ENCODE measurements around the gene HSPB7. TPM values are rescaled to one million over a fixed set of nuclear protein-coding genes. Genes with fewer than 3 reads are reported as not detected.
"Not testable (repeated sequence)": the region's sequence is repeated elsewhere in the genome, so short reads cannot be mapped to it uniquely, and the experiment has no call there.

Gene HSPB7
- total RNA-seq, 1 experiment from 2014 or later, result not detected

GRCh38 chr1:16005597-16005996 lies 12.2 kb downstream of the HSPB7 start:
- no peak overlapping the region for H2BK20ac ChIP-seq (ENCODE audit: low read depth, low read length, poor library complexity, severe bottlenecking)
- no peak overlapping the region for H2BK5ac ChIP-seq (ENCODE audit: insufficient read length, low read length)
- H3T11ph ChIP-seq (ENCODE audit: low read length), result no peak overlapping the region
- no peak overlapping the region for H3K14ac ChIP-seq (ENCODE audit: insufficient read depth, low read length)
- no peak overlapping the region for H2BK12ac ChIP-seq (ENCODE audit: insufficient read length, low read depth, low read length)
- TF ChIP-seq CTCF (conservative IDR thresholded peaks at IDR 0.05), result no peak
- H3K79me1 ChIP-seq (ENCODE audit: insufficient read depth, low read depth, low read length, poor library complexity, severe bottlenecking), result no peaks in the 10 kb centered on the region
- H2BK120ac ChIP-seq (ENCODE audit: low read depth, low read length, poor library complexity, severe bottlenecking), result no peak overlapping the region
- H4K5ac ChIP-seq (ENCODE audit: insufficient read length, low read depth, low read length), result no peak overlapping the region
- H3K4me1 Mint-ChIP-seq, result peaks cover 7 to 10% of the 10 kb centered on the region in 2 experiments; a peak in 1 of 4 replicates
- no peaks in the 10 kb centered on the region for H3K79me2 ChIP-seq (ENCODE audit: insufficient read depth, low read length)
- no peak overlapping the region for H3K27ac ChIP-seq (ENCODE audit: insufficient read length, low read depth, low read length)
- H3K36me3 Mint-ChIP-seq (ENCODE audit: insufficient read depth in 1 of 3, low read depth in 3 of 3), result no peaks in the 10 kb centered on the region
- no peak overlapping the region for H3K27ac Mint-ChIP-seq
- H3K4me2 ChIP-seq (ENCODE audit: insufficient read depth, insufficient read length, low read length), result no peak overlapping the region
- no peak overlapping the region for H3K4me3 Mint-ChIP-seq
- H3K4ac ChIP-seq (ENCODE audit: low read depth, low read length), result no peak overlapping the region
- H3K56ac ChIP-seq (ENCODE audit: insufficient read length, low read depth, low read length), result no peak overlapping the region
- H3K18ac ChIP-seq (ENCODE audit: insufficient read length, low read depth, low read length), result no peak overlapping the region
- no peak overlapping the region for H2BK15ac ChIP-seq (ENCODE audit: low read depth, low read length)
- H2AK5ac ChIP-seq (ENCODE audit: insufficient read length, low read length), result no peak overlapping the region
- H3K23ac ChIP-seq (ENCODE audit: insufficient read length, low read depth, low read length), result no peak overlapping the region
- H3K9me3 Mint-ChIP-seq, result no peaks in the 10 kb centered on the region
- H3K23me2 ChIP-seq (ENCODE audit: insufficient read length, low read depth, low read length, poor library complexity, severe bottlenecking), result no peaks in the 10 kb centered on the region
- no peak overlapping the region for H4K8ac ChIP-seq (replicated peaks; ENCODE audit: insufficient read length, low read depth, low read length)
- H3K9me3 ChIP-seq (ENCODE audit: control insufficient read depth, low read depth, low read length), result no peaks in the 10 kb centered on the region
- H4K91ac ChIP-seq (ENCODE audit: insufficient read length, low read depth, low read length), result no peak overlapping the region
- no peaks in the 10 kb centered on the region for H3K4me1 ChIP-seq (ENCODE audit: insufficient read depth, low read length)
- no peak overlapping the region for H2AFZ ChIP-seq (ENCODE audit: low read length)
- H3K27me3 Mint-ChIP-seq (ENCODE audit: low read depth), result peaks cover 27% of the 10 kb centered on the region
- no peak for DNase-seq
- H3K27me3 ChIP-seq (ENCODE audit: insufficient read depth, low read length), result no peaks in the 10 kb centered on the region
- WGBS (ENCODE audit: extremely low coverage, insufficient read length, low lambda C conversion rate), result no CpG with 5 or more reads among the region's 5 CpGs
- no peaks in the 10 kb centered on the region for H4K20me1 ChIP-seq (ENCODE audit: control insufficient read depth, insufficient read depth, insufficient read length)
- no peak overlapping the region for H3K9ac ChIP-seq (ENCODE audit: extremely low read depth, insufficient read length, low read length)

DNA sequence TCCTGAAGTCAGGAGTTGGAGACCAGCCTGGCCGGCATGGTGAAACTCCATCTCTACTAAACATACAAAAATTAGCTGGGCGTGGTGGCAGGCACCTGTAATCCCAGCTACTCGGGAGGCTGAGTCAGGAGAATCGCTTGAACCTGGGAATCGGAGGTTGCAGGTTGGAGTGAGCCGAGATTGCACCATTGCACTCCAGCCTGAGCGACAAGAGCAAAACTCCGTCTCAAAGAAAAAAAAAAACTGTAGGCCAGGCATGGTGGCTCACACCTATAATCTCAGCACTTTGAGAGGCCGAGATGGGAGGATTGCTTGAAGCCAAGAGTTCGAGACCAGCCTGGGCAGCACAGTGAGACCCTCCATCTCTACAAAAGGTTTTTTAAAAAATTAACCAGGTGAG lies 16.6 kb downstream of the HSPB7 start:
- not testable (repeated sequence) for H3K18ac ChIP-seq (ENCODE audit: insufficient read length, low read depth, low read length); H2BK5ac ChIP-seq (ENCODE audit: insufficient read length, low read length); H3K79me1 ChIP-seq (ENCODE audit: insufficient read depth, low read depth, low read length, poor library complexity, severe bottlenecking); H2AFZ ChIP-seq (ENCODE audit: low read length); H2BK12ac ChIP-seq (ENCODE audit: insufficient read length, low read depth, low read length); H3K27me3 ChIP-seq (ENCODE audit: insufficient read depth, low read length); H3K27ac Mint-ChIP-seq; H3K4me3 Mint-ChIP-seq; DNase-seq; H3K14ac ChIP-seq (ENCODE audit: insufficient read depth, low read length); H3K9ac ChIP-seq (ENCODE audit: extremely low read depth, insufficient read length, low read length); H3K4me2 ChIP-seq (ENCODE audit: insufficient read depth, insufficient read length, low read length); H4K91ac ChIP-seq (ENCODE audit: insufficient read length, low read depth, low read length); H3T11ph ChIP-seq (ENCODE audit: low read length); H2BK120ac ChIP-seq (ENCODE audit: low read depth, low read length, poor library complexity, severe bottlenecking); H3K56ac ChIP-seq (ENCODE audit: insufficient read length, low read depth, low read length); H3K27ac ChIP-seq (ENCODE audit: insufficient read length, low read depth, low read length); H3K9me3 ChIP-seq (ENCODE audit: control insufficient read depth, low read depth, low read length); H2BK15ac ChIP-seq (ENCODE audit: low read depth, low read length); H2AK5ac ChIP-seq (ENCODE audit: insufficient read length, low read length); H4K20me1 ChIP-seq (ENCODE audit: control insufficient read depth, insufficient read depth, insufficient read length); H2BK20ac ChIP-seq (ENCODE audit: low read depth, low read length, poor library complexity, severe bottlenecking); H3K4ac ChIP-seq (ENCODE audit: low read depth, low read length); H3K23ac ChIP-seq (ENCODE audit: insufficient read length, low read depth, low read length); H3K9me3 Mint-ChIP-seq; H3K23me2 ChIP-seq (ENCODE audit: insufficient read length, low read depth, low read length, poor library complexity, severe bottlenecking); H3K4me1 ChIP-seq (ENCODE audit: insufficient read depth, low read length); H4K5ac ChIP-seq (ENCODE audit: insufficient read length, low read depth, low read length); H4K8ac ChIP-seq (replicated peaks; ENCODE audit: insufficient read length, low read depth, low read length); H3K36me3 Mint-ChIP-seq (ENCODE audit: insufficient read depth in 1 of 3, low read depth in 3 of 3); H3K4me1 Mint-ChIP-seq; H3K79me2 ChIP-seq (ENCODE audit: insufficient read depth, low read length)
- H3K27me3 Mint-ChIP-seq (ENCODE audit: low read depth), result peaks cover 44% of the 10 kb centered on the region
- no CpG with 5 or more reads among the region's 10 CpGs for WGBS (ENCODE audit: extremely low coverage, insufficient read length, low lambda C conversion rate)
